Hypothalamus (tissue), 51 donors: ENCODE measurements around the gene OSTM1.

ENCODE experiments used
- DNase-seq, 51 donors: peaks; one replicate each; lab custom pipeline; 2025; lab: John Stamatoyannopoulos, UW

The OSTM1 gene

DNA sequence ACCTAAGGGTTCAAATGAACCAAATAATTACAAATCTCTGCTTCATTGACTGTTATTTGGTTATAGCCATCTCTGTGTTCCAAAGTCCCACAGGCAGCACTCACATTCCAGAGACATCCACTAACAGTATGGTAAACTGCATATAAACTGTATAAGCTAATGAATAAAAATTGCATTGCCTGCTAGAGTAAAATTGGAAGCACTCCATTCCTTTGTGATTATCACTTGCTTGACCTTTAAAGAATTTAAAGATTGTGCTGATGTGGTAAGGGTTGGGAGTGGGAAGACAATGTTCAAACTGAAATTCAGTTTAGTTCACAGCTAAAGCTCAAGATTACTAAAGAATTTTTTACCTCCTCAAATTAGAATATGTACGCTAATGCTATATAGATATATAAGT is 31.0 kb upstream of the OSTM1 start:
- no peak for DNase-seq

DNA sequence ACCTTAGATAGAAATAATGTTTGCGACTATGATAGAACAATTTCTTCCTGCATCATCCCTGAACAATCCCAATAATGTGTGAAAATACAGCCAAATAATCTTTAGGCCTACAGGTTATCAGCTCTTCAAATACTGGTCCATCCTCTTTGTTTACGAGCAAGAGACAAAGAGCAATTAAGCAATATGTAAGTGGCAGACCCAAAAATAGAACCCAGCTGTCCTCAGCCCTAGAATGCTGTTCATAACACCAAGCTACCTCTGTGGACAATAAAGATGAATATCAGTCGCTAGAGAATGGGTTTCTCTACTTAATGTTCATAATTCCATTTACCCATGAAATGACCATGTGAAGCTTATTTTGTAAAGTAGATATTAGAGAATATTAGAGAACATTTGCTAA is 28.4 kb upstream of the OSTM1 start:
- no peak for DNase-seq

DNA sequence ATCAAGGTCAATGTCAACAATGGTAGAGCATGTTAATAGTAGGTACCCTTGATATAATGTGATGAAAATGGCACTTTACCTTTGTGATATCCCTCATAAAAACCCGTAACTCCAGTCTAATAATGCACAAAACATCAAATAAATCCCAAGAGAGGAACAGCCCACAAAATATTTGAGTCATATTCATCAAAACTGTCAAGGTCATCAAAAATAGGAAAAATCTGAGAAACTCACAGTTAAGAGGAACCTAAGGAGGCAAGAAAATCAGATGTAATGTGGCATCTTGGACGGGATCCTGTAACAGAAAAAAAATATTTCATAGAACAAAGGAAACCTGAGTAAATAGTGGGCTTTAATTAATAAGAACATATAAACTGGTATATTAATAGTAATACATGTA is 25.5 kb upstream of the OSTM1 start:
- DNase-seq: no peak

DNA sequence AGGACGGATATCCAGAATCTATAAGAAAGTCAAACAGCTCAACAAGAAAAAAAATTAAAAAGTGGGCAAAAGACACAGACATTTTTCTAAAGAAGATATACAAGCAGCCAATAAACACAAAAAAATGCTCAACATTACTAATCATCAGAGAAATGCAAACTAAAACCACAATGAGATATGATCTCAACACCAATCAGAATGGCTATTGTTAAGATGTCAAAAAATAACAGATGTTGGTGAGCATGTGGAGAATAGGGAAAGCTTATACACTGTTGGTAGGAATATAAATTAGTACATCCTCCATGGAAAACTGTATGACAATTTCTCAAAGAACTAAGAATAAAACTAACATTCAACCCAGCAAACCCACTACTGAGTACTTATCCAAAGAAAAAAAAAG is 23.3 kb upstream of the OSTM1 start:
- no peak for DNase-seq

DNA sequence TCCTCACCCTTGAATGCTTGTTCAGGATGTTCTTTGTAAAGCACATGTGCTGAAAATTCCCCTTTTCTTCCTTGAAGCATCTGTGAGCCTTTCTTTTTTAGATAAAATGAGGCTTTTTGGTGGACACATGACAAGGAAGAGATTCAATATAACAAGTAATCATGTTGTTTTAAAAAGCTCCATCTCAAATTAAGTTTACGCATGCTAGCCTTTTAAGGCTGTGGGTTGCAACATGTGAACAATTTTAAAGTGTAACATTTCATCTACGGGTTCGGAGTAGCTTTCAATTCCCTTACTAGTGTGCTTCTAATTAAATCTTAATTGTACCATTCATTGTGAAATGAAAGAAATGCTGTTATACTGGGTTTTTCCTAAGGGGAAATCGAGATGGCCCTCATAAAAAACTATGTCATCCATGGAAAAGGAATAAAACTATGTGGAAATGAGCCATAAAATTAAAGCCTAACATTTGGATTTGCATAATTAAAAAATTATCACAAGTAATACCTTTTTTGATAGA is 19.3 kb upstream of the OSTM1 start:
- no peak for DNase-seq

DNA sequence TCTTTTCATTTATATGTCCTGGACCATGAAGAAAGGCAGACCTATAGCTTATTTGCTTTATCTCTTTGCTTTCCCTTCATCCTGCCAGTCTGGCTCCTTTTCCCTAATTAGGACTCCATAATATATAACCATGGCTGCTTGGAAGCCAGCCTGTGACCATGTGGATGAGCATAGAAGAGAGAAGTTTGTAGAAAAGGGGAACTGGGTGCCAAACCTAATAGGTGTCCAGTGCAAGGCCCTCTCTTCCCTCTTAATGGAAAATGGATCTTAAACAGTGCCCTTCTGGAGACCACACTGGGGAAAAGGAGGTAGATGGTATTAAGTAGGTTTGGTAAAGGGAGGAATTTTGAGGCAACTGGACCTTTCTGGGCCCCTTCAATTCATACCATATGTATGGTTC is 16.7 kb upstream of the OSTM1 start:
- no peak for DNase-seq

DNA sequence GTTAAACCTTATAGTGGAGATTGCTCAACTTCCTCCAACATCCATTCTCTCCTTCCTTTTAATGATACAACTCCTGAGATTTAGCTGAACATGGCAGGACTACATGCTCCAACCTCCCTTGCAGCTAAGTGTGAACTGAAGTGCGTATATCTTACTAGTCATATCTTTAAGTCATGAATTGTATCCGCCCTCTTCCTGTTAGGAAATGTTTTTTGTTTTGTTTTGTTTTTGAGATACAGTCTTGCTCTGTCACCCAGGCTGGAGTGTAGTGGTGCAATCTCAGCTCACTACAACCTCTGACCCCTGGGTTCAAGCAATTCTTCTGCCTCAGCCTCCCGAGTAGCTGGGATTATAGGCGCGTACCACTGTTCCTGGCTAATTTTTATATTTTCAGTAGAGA is 8.8 kb upstream of the OSTM1 start:
- DNase-seq: no peak

DNA sequence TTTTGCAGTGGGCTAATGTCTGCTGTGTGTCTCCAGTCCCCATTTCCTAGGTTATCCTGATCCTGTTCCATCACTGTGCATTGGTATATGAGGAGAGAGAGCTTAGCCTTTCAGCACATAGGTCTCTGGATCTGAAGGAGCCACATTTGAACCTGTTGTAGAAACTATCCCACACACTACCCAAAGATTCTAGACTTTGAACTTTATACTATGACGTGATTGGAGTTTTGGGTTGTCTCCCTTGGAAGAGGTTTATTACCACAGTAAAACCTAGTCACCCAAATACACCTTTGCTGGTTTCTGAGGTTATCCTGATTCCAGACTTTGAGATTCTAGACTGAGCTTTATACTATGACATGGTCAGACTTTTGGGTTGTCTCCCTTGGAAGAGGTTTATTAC is 8.0 kb upstream of the OSTM1 start:
- no peak for DNase-seq

DNA sequence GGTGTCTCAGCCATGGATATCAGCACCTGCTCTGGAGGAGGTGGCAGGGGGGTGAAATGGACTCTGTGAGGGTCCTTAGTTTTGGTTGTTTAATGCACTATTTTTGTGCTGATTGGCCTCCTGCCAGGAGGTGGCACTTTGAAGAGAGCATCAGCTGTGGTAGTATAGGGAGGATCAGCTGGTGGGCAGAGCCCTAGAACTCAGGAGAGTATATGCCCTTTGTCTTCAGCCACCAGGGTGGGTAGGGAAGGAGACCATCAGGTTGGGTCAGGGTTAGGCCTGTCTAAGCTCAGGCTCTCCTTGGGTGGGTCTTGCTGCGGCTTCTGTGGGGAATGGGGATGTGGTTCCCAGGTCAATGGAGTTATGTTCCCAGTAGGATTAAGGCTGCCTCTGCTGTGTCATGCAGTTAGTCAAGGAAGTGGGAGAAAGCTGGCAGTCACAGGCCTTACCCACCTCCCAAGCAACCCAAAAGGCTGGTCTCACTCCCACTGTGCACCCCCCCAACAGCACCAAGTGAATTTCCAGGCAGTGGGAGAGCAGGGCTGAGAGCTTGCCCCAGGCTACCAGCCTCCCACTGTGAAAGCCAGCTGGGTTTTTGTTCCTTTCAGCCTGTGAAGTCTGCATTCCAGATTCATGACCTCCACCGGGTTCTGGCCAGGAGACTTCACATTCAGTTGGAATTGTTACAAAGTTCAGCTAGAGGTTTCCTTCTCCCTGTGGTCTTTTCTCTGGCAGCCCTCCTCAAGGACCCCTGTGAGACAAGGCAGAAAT is 5.7 kb upstream of the OSTM1 start:
- no peak for DNase-seq

DNA sequence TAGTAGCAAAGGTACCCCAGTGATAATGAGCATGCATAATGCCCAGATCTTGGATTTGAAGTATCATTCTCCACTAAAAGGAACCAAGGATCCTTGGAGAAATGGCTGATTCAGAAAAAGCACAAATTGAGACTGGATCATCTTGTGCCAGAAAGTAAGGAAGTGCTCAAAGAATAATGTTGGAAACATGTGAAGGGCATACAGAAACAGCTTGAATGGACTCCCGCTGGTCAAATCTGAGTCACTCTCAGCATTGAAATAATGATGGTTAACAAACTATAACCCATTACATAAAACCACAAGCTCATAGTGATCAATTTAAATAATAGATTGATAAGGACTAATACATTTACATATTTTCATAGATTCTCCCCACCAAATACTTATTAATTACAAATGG is 3.6 kb upstream of the OSTM1 start:
- no peak for DNase-seq

DNA sequence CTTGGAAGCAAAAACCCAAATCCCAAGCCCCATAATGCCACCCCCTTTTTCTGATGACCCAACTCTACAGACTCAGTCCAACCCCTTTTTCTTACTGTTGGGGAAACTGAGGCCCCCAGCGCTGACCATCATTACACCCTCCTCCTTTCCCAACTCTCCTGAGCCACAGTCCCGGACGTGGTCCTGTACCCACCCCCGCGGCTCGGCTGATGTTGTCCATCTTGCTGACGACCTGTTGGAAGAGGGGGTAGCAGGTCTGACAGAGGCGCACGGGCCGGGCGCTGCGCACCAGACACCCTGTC is 533 bp downstream of the OSTM1 start:
- peak in 4 of 51 donors; percentile 18 to 48 (median 41) for DNase-seq

DNA sequence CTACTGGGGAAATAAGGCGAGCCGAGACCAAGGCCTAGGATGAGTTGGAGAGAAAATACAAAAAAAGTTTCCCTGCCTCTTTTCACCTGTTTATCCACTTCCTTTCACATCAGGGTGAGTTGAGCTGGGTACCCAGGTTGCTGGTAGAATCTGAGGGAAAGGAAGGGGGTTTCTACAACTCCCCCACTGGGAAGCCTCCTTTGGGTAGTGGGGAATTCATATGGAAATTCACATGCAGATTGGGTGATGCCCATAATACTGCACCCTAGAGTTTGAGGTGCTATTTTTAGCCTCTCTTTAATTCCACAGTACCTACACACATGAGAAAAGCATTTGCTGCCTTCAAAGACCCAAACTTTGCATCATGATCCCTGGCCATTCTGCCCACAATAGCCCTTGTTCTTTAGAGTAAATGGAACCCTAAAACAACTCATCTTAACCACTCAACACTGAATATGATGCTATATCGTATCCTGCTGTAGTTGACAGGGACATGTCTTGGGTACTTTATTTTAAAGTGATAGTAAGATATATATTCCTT is 2.7 kb downstream of the OSTM1 start:
- DNase-seq: no peak

DNA sequence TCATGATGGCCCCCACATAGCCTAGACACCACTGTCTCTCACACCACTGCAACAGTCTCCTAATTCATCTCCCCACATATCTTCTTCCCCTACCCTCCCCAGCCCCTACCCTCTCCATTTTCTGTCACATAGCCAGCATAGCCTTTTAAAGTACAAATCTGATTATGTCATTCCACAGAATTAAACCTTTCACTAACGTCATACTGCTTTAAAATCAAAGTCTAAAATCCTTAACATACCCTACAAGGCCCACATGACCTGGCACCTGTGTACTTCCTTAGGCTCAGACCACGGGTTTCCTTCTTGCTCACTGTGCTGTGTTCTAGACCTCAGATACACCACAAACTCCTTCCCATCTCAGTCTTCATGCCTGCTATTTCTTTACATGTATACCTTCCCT is 5.9 kb downstream of the OSTM1 start:
- no peak for DNase-seq

DNA sequence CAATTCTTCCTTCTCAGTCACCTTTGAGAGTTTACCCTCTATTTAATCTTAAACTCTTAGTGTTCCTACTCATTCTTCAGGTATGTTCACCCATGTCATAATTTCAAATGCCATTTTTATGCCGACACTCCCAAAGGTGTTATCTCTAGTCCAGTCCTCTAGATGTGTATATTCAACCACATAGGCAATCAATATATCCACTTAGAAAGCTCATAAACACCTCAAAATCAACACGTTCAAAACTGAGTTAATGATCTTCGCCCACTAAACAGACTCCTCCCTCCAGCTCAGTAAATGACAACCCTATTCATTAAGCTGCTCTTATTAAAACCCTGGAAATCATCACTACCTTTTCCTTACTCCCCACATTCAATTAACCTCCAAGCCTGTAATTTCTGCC is 6.4 kb downstream of the OSTM1 start:
- DNase-seq: no peak

DNA sequence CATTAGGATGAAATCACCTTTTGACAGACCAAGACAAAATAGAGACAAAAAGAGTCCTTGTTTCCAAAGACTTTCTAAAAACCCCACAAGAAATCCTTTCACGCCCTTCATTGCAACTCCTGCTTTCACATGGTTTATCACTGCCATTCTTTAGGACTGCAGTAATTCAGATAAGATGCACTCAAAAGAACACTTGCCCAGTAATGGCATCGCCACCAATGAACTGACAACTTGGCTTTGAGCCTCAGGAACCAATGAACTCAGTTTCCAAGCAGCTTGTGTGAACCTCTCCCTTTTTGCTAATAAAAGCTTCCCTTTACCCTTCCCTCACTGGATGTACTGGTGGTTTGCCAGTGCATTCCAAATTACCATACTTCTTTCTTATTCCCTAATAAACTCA is 21.8 kb downstream of the OSTM1 start:
- DNase-seq: no peak

DNA sequence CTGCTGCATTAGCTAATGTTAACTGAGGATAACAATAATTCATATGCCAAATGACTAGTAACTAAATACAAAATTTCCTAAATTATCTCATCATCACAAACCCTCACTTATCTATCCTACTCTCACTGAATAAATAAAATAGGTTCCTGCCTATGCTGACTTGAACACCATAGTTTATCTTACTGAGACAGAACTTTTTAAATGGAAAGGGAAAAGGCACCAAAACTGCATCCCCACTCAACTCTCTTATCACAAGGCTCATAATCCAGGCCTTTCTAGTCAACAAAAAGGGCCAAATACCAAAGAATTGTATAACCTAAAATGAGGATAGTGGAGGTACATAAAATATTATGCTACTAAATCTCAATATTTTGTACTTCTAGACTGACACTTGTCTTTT is 23.1 kb downstream of the OSTM1 start:
- DNase-seq: no peak

DNA sequence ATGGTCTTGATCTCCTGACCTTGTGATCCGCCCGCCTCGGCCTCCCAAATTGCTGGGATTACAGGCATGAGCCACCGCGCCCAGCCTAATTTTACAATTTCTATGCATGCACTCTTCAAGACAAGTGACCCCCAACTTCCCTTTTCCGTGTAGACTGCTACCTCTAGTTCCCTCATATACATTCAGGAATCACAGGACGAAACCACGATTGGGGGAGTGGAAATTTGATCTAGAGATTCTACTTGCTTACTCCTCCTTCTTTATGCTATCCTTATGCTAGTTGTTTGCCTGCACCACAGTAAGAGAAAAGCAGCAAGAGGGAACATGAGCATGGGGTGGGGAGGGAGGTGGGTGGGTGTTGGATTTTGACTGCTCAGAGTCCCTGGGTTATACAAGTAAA is 34.9 kb downstream of the OSTM1 start:
- DNase-seq: no peak

DNA sequence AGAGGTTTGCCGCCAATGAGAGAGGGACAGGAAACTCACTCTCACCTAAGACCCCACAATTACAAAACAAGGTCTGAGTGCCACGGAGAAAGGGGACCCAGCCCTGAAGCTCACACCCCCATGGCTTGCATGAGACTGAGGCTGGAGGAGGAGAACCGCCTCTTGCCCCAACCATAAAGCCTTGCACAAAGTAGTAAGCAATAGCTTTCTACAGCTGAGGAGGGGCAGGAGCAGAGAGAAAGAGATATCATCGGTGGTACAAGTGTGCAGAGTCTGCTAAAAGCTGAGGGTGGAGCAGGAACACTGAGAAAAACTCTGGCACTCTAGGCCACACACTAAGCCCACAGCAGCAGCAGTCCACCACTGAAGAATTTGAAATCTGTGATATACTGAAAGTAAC is 37.7 kb downstream of the OSTM1 start:
- DNase-seq: no peak

DNA sequence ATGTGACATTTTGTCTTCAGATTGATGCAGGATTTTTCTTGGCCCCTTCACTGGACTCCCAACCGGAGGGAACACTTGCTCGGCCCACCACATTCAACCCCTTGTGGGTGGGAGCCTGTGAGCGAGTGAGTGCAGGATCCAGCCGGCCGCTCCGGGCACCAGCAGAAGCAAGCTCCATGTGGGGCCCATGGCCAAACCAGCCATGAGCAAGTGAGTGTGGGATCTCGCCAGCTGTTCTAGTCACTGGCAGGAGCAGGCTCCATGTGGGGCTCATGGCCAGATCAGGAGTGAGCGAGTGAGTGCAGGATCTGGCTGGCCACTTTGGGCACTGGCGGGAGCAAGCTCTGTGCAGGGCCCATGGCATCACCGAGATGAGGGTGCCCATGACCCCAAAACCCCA is 42.6 kb downstream of the OSTM1 start:
- no peak for DNase-seq

DNA sequence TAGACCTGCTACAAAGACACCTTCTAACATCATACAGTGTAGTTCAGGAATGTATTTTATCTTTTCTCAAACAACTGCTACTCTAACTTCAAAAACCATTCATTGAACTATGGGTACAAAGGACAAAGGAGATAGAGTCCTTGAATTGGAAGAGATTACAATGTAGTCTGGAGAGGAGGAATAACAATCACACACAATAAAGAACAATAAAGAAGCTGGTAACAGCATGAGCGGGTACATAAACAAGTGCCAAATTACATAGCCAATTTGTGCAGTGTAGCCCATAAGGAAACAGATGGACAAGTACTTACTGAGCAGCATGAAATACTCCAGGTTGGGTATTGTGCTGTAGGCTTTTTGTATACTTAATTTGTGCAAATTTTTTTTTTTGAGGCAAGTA is 44.3 kb downstream of the OSTM1 start:
- no peak for DNase-seq

DNA sequence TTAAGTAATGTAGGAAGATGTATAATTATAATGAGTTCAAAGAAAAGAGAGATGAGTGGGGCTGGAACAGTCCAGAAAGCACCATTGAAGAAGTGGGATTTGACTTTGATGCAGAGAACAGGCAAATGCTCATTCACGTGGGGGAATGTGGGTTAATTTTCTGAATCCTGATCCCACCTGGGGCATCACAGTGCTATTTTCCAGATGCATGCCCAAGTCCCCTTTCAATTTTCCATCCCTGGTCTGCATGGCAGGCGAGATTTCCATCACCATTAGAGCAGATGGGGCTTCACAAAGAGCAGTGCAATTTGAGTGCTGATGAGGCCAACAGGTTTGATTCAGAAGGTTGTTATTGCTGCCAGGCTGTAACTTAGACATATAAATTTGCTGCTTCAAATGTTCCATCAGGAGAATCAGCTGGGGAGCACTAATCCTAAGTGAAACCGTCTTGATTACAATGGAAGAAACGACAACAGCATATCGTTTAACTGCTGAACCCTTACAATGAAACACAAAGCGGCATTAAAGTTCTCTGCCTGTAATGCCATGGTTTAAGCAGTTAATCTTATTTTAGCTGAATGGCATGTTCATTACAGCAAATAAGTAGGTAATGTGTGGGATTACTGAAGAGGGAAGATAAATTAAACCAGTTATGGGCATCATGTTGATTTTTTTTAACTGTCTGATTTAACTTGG is 45.2 kb downstream of the OSTM1 start:
- DNase-seq: no peak

DNA sequence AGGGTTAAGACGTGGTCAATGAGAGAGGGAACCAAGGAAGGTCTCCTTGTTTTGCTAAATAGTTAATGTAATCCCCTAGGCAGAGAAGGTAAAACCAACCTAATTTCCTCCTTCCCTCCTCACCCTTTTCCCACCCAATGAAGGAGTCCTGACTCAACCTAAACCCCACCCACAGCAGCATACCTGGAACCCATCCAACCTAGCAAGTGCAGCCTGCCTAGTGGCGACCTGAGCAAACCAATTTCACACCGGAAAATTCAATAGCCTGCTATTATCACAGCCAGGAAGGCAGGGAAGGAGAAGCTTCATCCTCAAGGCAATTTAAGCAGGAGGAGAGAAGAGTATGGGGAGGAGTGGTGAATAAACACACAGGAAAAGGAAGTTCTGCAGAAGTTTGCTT is 46.9 kb downstream of the OSTM1 start:
- no peak for DNase-seq
